Chondrocyte (in vitro differentiated cells): ENCODE results near the gene ORMDL3. TPM values are rescaled to one million over a fixed set of nuclear protein-coding genes. Genes with fewer than 3 reads are reported as not detected.

Source experiments
- DNase-seq: peaks from one replicate; pipeline ENCODE4 v3.0.0; 2021; ENCODE audit warnings: mixed read lengths, low spot score
- H3K27ac Mint-ChIP-seq: one replicate; pipeline ENCODE4 v1.8.0; 2021; ENCODE audit warnings: mild to moderate bottlenecking, moderate library complexity, mixed read lengths; ENCODE audit not compliant: unreplicated experiment
- H3K27me3 Mint-ChIP-seq: 2 replicates; pipeline ENCODE4 v1.8.0; 2021; ENCODE audit warnings: low read depth, mixed read lengths
- H3K36me3 Mint-ChIP-seq: 2 replicates; pipeline ENCODE4 v1.8.0; 2021; ENCODE audit warnings: low read depth, mixed read lengths
- H3K4me1 Mint-ChIP-seq: 2 replicates; pipeline ENCODE4 v1.8.0; 2021; ENCODE audit warnings: low read depth, mild to moderate bottlenecking, mixed read lengths
- H3K4me3 Mint-ChIP-seq: one replicate; pipeline ENCODE4 v1.8.0; 2021; ENCODE audit warnings: mild to moderate bottlenecking, moderate library complexity, mixed read lengths; ENCODE audit not compliant: unreplicated experiment
- H3K9me3 Mint-ChIP-seq: 2 replicates; pipeline ENCODE4 v1.8.0; 2021; ENCODE audit warnings: low read depth, mixed read lengths
- total RNA-seq: library from RNA; stranded (reverse); gene quantifications from 3 replicates; pipeline ENCODE4 v1.2.1, GENCODE V29; 2021
- TF ChIP-seq, protein P1 (sequence below): fragments of 200-600 bp; sonication (generic); IDR thresholded peaks from 2 replicates; pipeline ENCODE4 v1.5.0; 2021; ENCODE audit warnings: antibody characterized with exemption, mild to moderate bottlenecking, moderate library complexity

Gene ORMDL3
- total RNA-seq, 1 donor from 2014 or later = 59.9 TPM

DNA sequence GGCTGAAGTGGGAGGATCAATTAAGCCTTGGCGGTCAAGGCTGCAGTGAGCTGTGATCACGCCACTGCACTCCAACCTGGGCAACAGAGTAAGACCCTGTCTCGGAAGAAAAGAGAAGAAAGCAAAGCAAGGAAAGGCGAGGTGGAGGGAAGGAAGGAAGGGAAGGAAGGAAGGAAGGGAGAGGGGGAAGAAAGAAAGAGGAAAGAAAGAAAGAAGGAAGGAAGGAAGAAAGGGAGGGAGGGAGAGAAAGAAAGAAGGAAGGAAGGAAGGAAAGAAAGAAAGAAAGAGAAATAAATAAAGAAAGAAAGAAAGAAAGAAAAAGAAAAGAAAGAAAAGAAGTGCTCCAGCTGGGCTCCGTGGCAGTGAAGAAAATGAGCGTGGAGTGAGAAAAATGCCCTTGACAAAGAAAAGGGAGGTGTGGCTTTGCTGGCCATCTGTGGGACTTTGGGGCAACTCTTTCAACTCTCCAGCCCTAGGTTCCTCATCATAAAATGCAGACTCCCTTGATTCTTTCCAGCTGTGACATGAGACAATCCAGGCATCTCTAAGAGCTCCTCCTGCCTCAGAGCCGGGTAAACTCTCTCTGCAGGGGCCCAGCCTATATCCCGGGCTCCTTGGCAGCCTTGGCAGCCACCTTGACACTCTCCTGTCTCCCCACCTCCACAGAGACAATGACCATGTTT lies 37.8 kb upstream of the ORMDL3 start:
- H3K4me3 Mint-ChIP-seq = no peak overlapping the region
- TF ChIP-seq, protein P1, sequence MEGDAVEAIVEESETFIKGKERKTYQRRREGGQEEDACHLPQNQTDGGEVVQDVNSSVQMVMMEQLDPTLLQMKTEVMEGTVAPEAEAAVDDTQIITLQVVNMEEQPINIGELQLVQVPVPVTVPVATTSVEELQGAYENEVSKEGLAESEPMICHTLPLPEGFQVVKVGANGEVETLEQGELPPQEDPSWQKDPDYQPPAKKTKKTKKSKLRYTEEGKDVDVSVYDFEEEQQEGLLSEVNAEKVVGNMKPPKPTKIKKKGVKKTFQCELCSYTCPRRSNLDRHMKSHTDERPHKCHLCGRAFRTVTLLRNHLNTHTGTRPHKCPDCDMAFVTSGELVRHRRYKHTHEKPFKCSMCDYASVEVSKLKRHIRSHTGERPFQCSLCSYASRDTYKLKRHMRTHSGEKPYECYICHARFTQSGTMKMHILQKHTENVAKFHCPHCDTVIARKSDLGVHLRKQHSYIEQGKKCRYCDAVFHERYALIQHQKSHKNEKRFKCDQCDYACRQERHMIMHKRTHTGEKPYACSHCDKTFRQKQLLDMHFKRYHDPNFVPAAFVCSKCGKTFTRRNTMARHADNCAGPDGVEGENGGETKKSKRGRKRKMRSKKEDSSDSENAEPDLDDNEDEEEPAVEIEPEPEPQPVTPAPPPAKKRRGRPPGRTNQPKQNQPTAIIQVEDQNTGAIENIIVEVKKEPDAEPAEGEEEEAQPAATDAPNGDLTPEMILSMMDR = no peak
- H3K9me3 Mint-ChIP-seq = no peaks in the 10 kb centered on the region
- H3K27me3 Mint-ChIP-seq = peaks cover 48% of the 10 kb centered on the region
- no peaks in the 10 kb centered on the region for H3K36me3 Mint-ChIP-seq
- no peaks in the 10 kb centered on the region for H3K4me1 Mint-ChIP-seq
- no peak overlapping the region for H3K27ac Mint-ChIP-seq
- DNase-seq = no peak

DNA sequence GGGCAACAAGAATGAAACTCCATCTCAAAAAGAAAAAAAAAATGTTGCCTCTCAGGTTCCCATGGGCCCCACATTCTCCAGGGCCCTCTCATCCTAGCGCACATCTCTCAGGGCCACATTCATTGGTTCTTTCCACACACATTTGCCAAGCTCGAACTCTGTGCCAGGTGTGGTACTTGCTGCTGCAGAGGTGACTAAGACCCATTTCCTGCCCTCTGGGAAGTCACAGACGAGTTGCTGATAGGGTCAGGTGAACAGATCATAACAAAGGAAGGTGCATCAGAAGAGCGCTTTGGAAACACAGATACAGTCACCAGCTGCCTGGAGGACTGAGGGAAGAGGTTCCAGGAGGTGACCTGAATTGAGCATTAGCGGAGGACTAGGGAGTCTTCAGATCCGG lies 36.4 kb upstream of the ORMDL3 start:
- no peak overlapping the region for H3K4me3 Mint-ChIP-seq
- H3K36me3 Mint-ChIP-seq = no peaks in the 10 kb centered on the region
- no peaks in the 10 kb centered on the region for H3K9me3 Mint-ChIP-seq
- DNase-seq = no peak
- TF ChIP-seq, protein P1 = no peak
- no peak overlapping the region for H3K27ac Mint-ChIP-seq
- H3K4me1 Mint-ChIP-seq = peaks cover 3% of the 10 kb centered on the region
- peaks cover 37% of the 10 kb centered on the region for H3K27me3 Mint-ChIP-seq

DNA sequence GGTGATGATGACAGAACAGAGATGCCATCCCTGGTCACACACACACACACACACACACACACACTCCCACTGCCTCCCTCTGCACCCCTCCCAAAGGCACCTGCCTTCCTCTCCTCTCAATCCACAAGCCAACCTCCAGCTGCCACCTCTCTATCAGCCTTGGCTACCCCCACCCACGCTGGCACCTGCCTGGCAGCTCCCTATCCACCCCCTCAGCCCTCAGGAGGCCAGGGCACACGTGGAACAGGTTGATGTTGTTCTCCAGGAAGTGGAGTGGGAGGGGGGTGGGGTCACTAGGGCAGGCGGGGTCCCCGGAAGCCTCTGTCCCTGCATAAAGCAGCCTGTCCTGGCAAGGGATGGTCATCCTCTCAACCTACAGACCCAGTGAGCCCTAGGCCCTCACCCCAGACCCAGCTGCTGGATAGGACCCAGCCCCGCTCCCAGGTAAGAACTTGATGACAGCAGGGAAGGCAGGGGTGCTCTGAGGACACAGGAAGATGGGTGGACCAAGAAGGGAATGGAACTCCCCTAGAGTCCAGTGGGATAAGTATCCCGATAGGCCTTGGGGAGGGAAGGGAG lies 35.3 kb upstream of the ORMDL3 start, which contains the start of gene GSDMA:
GSDMA (plus strand) TSS at position 363 of the 579 bp plus-strand sequence. CDS start 2,684 bp downstream, outside the sequence.
- Mint-ChIP-seq H3K9me3 (no peaks in the 10 kb centered on the region), H3K27me3 (peaks cover 32% of the 10 kb centered on the region), H3K4me3 (no peak within 1 kb of the TSS), H3K36me3 (no peaks in the 10 kb centered on the region), H3K4me1 (peaks cover 3% of the 10 kb centered on the region), H3K27ac (no peak within 1 kb of the TSS)
- TF ChIP-seq, protein P1 = no peak
- no peak for DNase-seq

DNA sequence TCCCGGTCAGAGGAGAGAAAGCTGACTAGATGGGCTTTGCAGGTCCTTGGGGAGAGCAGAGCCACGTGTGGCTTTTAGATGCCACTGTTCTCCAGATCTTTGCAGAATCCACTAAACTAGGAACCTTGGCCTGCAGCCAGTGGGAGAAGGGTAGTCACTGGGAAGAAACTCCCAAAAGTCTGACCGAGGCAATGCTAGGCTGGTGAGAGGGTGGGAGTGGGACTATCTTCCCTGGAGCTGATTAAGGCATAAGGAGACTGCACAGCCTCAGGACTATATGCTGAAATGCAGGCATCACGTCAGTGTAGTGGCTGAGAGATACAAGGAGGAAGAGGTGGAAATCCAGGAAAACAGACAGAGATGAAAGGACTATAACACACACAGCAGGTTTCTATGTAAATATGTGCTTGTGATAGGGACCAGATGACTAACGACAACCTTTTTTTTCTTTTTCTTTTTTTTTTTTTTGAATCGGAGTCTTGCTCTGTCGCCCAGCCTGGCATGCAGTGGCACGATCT lies 33.2 kb upstream of the ORMDL3 start:
- H3K27ac Mint-ChIP-seq = no peak overlapping the region
- peaks cover 3% of the 10 kb centered on the region for H3K4me1 Mint-ChIP-seq
- no peaks in the 10 kb centered on the region for H3K36me3 Mint-ChIP-seq
- H3K4me3 Mint-ChIP-seq = no peak overlapping the region
- no peak for DNase-seq
- H3K27me3 Mint-ChIP-seq = peaks cover 18% of the 10 kb centered on the region
- TF ChIP-seq, protein P1 = no peak
- H3K9me3 Mint-ChIP-seq = no peaks in the 10 kb centered on the region

DNA sequence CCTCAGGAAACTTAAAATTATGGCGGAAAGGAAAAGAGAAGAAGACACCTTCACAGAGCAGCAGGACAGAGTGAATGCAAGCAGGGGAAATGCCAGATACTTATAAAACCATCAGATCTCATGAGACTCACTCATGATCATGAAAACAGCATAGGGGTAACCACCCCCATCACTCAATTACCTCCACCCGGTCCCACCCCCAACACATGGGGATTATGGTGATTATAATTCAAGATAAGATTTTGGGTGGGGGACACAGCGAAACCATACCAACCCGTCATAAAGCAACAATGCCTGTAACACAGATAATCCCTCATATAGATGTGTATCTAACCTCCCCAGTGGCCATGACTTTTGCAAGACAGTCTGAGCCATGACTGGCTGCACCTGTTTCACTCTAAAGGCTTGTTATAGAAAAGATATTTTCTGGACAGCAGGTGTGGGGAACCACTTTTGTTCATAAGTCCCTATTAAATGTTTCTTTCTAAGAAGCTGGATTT lies 28.4 kb upstream of the ORMDL3 start:
- Mint-ChIP-seq H3K4me3 (no peak overlapping the region), H3K4me1 (peaks cover 12% of the 10 kb centered on the region), H3K27ac (no peak overlapping the region), H3K9me3 (no peaks in the 10 kb centered on the region), H3K27me3 (no peaks in the 10 kb centered on the region), H3K36me3 (no peaks in the 10 kb centered on the region)
- TF ChIP-seq, protein P1 = no peak
- no peak for DNase-seq
